ENCODE data around the gene CCDC171. TPM values are rescaled to one million over a fixed set of nuclear protein-coding genes. Genes with fewer than 3 reads are reported as not detected.

The CCDC171 gene
- total RNA-seq, 1 donor from 2014 or later: 3.3 TPM

GRCh38 chr9:15999422-16000339 is 446.8 kb downstream of the CCDC171 start:
- no peak overlapping the region for H3K4me3 ChIP-seq (ENCODE audit: low read depth, low read length)
- DNase-seq (ENCODE audit: low read depth): peak; percentile 79
- H3K27me3 ChIP-seq (ENCODE audit: control insufficient read depth, insufficient read depth, low read length): no peaks in the 10 kb centered on the region
- no peaks in the 10 kb centered on the region for H3K36me3 ChIP-seq (ENCODE audit: control insufficient read depth, insufficient read depth, low read length)
- TF ChIP-seq CTCF (IDR thresholded peaks at IDR 0.05; ENCODE audit: insufficient read depth, low read length, poor library complexity, severe bottlenecking): no peak

GRCh38 chr9:16000811-16001210 is 448.0 kb downstream of the CCDC171 start:
- Histone ChIP-seq H3K27me3 (ENCODE audit: control insufficient read depth, insufficient read depth, low read length) (no peaks in the 10 kb centered on the region), H3K4me3 (ENCODE audit: low read depth, low read length) (no peak overlapping the region), H3K36me3 (ENCODE audit: control insufficient read depth, insufficient read depth, low read length) (no peaks in the 10 kb centered on the region)
- no peak for DNase-seq (ENCODE audit: low read depth)
- no peak for TF ChIP-seq CTCF (IDR thresholded peaks at IDR 0.05; ENCODE audit: insufficient read depth, low read length, poor library complexity, severe bottlenecking)

- Histone ChIP-seq H3K27me3 (ENCODE audit: control insufficient read depth, insufficient read depth, low read length) (no peaks in the 10 kb centered on the region), H3K36me3 (ENCODE audit: control insufficient read depth, insufficient read depth, low read length) (no peaks in the 10 kb centered on the region), H3K4me3 (ENCODE audit: low read depth, low read length) (no peak overlapping the region)
- TF ChIP-seq CTCF (IDR thresholded peaks at IDR 0.05; ENCODE audit: insufficient read depth, low read length, poor library complexity, severe bottlenecking): no peak
- DNase-seq (ENCODE audit: low read depth): no peak
These were observed 449.0 kb downstream of the CCDC171 start for GRCh38 chr9:16001856-16002255.

- DNase-seq (ENCODE audit: low read depth): peak; percentile 28
- Histone ChIP-seq H3K36me3 (ENCODE audit: control insufficient read depth, insufficient read depth, low read length) (no peaks in the 10 kb centered on the region), H3K27me3 (ENCODE audit: control insufficient read depth, insufficient read depth, low read length) (no peaks in the 10 kb centered on the region), H3K4me3 (ENCODE audit: low read depth, low read length) (no peak overlapping the region)
- no peak for TF ChIP-seq CTCF (IDR thresholded peaks at IDR 0.05; ENCODE audit: insufficient read depth, low read length, poor library complexity, severe bottlenecking)
These were observed 450.0 kb downstream of the CCDC171 start for GRCh38 chr9:16002816-16003215.

GRCh38 chr9:16003785-16004184 is 450.9 kb downstream of the CCDC171 start:
- Histone ChIP-seq H3K4me3 (ENCODE audit: low read depth, low read length) (no peak overlapping the region), H3K27me3 (ENCODE audit: control insufficient read depth, insufficient read depth, low read length) (no peaks in the 10 kb centered on the region), H3K36me3 (ENCODE audit: control insufficient read depth, insufficient read depth, low read length) (no peaks in the 10 kb centered on the region)
- no peak for TF ChIP-seq CTCF (IDR thresholded peaks at IDR 0.05; ENCODE audit: insufficient read depth, low read length, poor library complexity, severe bottlenecking)
- DNase-seq (ENCODE audit: low read depth): no peak
